ENCODE data around the gene CACNG7. TPM values are rescaled to one million over a fixed set of nuclear protein-coding genes. Genes with fewer than 3 reads are reported as not detected.

Gene CACNG7
- polyA plus RNA-seq, 3 donors, result not detected

- H3K4me1 Mint-ChIP-seq, result peaks cover 3% of the 10 kb centered on the region
- peaks cover 0 to 4% (median 0%) of the 10 kb centered on the region in 7 donors for H3K9me3 Mint-ChIP-seq
- no peak for TF ChIP-seq CTCF (IDR thresholded peaks at IDR 0.05)
- peaks cover 10 to 21% of the 10 kb centered on the region in 2 donors for H3K27me3 ChIP-seq (ENCODE audit: control insufficient read depth in 2 of 2, insufficient read depth in 2 of 2, low read length in 2 of 2)
- H3K36me3 ChIP-seq (replicated peaks in 1 of 2; ENCODE audit: control insufficient read depth in 1 of 2, insufficient read depth in 2 of 2, low read length in 2 of 2), result no peaks in the 10 kb centered on the region
- H3K79me2 ChIP-seq (ENCODE audit: insufficient read depth, low read length), result no peaks in the 10 kb centered on the region
- no peaks in the 10 kb centered on the region for H3K9me3 ChIP-seq (replicated peaks in 1 of 2; ENCODE audit: control insufficient read depth in 1 of 2, insufficient read depth in 1 of 2, low read length in 2 of 2)
- no peak overlapping the region for H3K27ac ChIP-seq (ENCODE audit: low read depth in 1 of 2, low read length in 2 of 2)
- H3K4me3 ChIP-seq (replicated peaks in 1 of 3; ENCODE audit: low read depth in 2 of 3, low read length in 3 of 3), result no peak overlapping the region
- no peaks in the 10 kb centered on the region for H3K4me1 ChIP-seq (ENCODE audit: control insufficient read depth in 1 of 2, insufficient read depth in 2 of 2, low read length in 2 of 2)
- peak overlapping the region in 1 of 2 donors; percentile 69 for H3K4me3 Mint-ChIP-seq
- no peak overlapping the region for H3K4me2 ChIP-seq (replicated peaks; ENCODE audit: extremely low read depth, low read length, poor library complexity, severe bottlenecking)
- no peaks in the 10 kb centered on the region for H3K36me3 Mint-ChIP-seq
- no peak for DNase-seq
- WGBS (ENCODE audit: insufficient coverage), result 8% methylated on average over 28 of the region's 42 CpGs
- no peaks in the 10 kb centered on the region for H4K20me1 ChIP-seq (ENCODE audit: insufficient read depth, low read length)
- H2AFZ ChIP-seq (ENCODE audit: insufficient read depth, low read depth, low read length, poor library complexity, severe bottlenecking), result no peak overlapping the region
- intact Hi-C loops (cut with micrococcal nuclease), result no loop called here
- H3K27ac Mint-ChIP-seq, result peak overlapping the region in 1 of 7 donors; percentile 35
- no peak overlapping the region for H3K9ac ChIP-seq (ENCODE audit: insufficient read depth, low read length, poor library complexity, severe bottlenecking)
- peaks cover 33 to 58% (median 53%) of the 10 kb centered on the region in 3 donors for H3K27me3 Mint-ChIP-seq (ENCODE audit: low read depth in 3 of 3)
Observed at GRCh38 chr19:53898636-53899341, 10.3 kb upstream of the CACNG7 start.

GRCh38 chr19:53900191-53900860 lies 8.8 kb upstream of the CACNG7 start:
- H2AFZ ChIP-seq (ENCODE audit: insufficient read depth, low read depth, low read length, poor library complexity, severe bottlenecking), result no peak overlapping the region
- no peaks in the 10 kb centered on the region for H3K36me3 ChIP-seq (replicated peaks in 1 of 2; ENCODE audit: control insufficient read depth in 1 of 2, insufficient read depth in 2 of 2, low read length in 2 of 2)
- no peaks in the 10 kb centered on the region for H3K36me3 Mint-ChIP-seq
- peaks cover 38 to 62% (median 59%) of the 10 kb centered on the region in 3 donors for H3K27me3 Mint-ChIP-seq (ENCODE audit: low read depth in 3 of 3)
- DNase-seq, result no peak
- H3K9me3 ChIP-seq (replicated peaks in 1 of 2; ENCODE audit: control insufficient read depth in 1 of 2, insufficient read depth in 1 of 2, low read length in 2 of 2), result no peaks in the 10 kb centered on the region
- no peak overlapping the region for H3K4me2 ChIP-seq (replicated peaks; ENCODE audit: extremely low read depth, low read length, poor library complexity, severe bottlenecking)
- H3K4me3 ChIP-seq (replicated peaks in 1 of 3; ENCODE audit: low read depth in 2 of 3, low read length in 3 of 3), result no peak overlapping the region
- no peak overlapping the region for H3K4me3 Mint-ChIP-seq
- intact Hi-C loops (cut with micrococcal nuclease), result no loop called here
- peaks cover 0 to 4% (median 0%) of the 10 kb centered on the region in 7 donors for H3K9me3 Mint-ChIP-seq
- H3K27ac Mint-ChIP-seq, result no peak overlapping the region
- no peaks in the 10 kb centered on the region for H3K79me2 ChIP-seq (ENCODE audit: insufficient read depth, low read length)
- H3K4me1 ChIP-seq (ENCODE audit: control insufficient read depth in 1 of 2, insufficient read depth in 2 of 2, low read length in 2 of 2), result no peaks in the 10 kb centered on the region
- TF ChIP-seq CTCF (IDR thresholded peaks at IDR 0.05), result no peak
- peaks cover 3% of the 10 kb centered on the region for H3K4me1 Mint-ChIP-seq
- no peak overlapping the region for H3K27ac ChIP-seq (ENCODE audit: low read depth in 1 of 2, low read length in 2 of 2)
- H4K20me1 ChIP-seq (ENCODE audit: insufficient read depth, low read length), result no peaks in the 10 kb centered on the region
- H3K27me3 ChIP-seq (ENCODE audit: control insufficient read depth in 2 of 2, insufficient read depth in 2 of 2, low read length in 2 of 2), result peaks cover 10 to 32% of the 10 kb centered on the region in 2 donors
- 91% methylated on average over 18 of the region's 27 CpGs for WGBS (ENCODE audit: insufficient coverage)
- H3K9ac ChIP-seq (ENCODE audit: insufficient read depth, low read length, poor library complexity, severe bottlenecking), result no peak overlapping the region

All from CD14-positive monocyte (primary cell).